ENCODE measurements around the gene SLC49A3. TPM values are rescaled to one million over a fixed set of nuclear protein-coding genes. Genes with fewer than 3 reads are reported as not detected.
A peak's percentile ranks its signal among the peaks of the same experiment; 100 is the strongest.

SLC49A3 gene
- total RNA-seq, 1 donor from 2014 or later: 6.2 TPM

DNA sequence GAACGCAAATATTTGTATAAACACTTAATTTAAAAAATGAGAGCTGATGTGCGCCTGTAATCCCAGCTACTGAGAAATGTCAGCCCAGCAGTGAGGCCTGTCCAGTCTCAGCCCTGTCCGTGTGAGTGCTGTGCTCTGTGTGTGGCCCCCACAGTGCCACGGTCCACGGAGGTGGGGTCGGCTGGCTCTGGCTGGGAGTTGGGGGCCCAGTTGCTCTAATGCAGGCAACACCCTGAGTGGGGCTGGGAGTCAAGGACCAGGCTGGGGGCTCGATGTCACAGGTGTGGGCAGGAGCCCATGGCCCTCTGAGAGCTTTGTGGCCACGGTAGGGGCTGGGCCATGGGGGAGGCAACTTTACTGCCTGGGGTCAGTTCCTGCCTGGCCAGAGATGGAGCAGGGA is 29.5 kb upstream of the SLC49A3 start:
- H2AFZ ChIP-seq (ENCODE audit: low read depth, low read length): no peak overlapping the region
- H3K27ac ChIP-seq (ENCODE audit: low read depth, low read length): no peak overlapping the region
- no peak for TF ChIP-seq EZH2 (IDR thresholded peaks at IDR 0.05; ENCODE audit: insufficient read depth, low read length)
- TF ChIP-seq, protein P1, sequence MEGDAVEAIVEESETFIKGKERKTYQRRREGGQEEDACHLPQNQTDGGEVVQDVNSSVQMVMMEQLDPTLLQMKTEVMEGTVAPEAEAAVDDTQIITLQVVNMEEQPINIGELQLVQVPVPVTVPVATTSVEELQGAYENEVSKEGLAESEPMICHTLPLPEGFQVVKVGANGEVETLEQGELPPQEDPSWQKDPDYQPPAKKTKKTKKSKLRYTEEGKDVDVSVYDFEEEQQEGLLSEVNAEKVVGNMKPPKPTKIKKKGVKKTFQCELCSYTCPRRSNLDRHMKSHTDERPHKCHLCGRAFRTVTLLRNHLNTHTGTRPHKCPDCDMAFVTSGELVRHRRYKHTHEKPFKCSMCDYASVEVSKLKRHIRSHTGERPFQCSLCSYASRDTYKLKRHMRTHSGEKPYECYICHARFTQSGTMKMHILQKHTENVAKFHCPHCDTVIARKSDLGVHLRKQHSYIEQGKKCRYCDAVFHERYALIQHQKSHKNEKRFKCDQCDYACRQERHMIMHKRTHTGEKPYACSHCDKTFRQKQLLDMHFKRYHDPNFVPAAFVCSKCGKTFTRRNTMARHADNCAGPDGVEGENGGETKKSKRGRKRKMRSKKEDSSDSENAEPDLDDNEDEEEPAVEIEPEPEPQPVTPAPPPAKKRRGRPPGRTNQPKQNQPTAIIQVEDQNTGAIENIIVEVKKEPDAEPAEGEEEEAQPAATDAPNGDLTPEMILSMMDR (IDR thresholded peaks at IDR 0.05; ENCODE audit: insufficient read depth, low read depth, low read length): no peak
- no peak overlapping the region for H3K27ac Mint-ChIP-seq (ENCODE audit: unreplicated experiment)
- no peaks in the 10 kb centered on the region for H3K27me3 ChIP-seq (ENCODE audit: insufficient read depth, low read length)
- FAIRE-seq (no peak), DNase-seq (ENCODE audit: low read depth) (no peak)
- H3K4me1 ChIP-seq (ENCODE audit: insufficient read depth, low read length): peaks cover 4% of the 10 kb centered on the region
- no peaks in the 10 kb centered on the region for H3K27me3 Mint-ChIP-seq (ENCODE audit: low read depth, unreplicated experiment)
- H3K36me3 ChIP-seq (ENCODE audit: insufficient read depth, low read length): peaks cover 3% of the 10 kb centered on the region
- no peak overlapping the region for H3K4me3 Mint-ChIP-seq (ENCODE audit: unreplicated experiment)
- H4K20me1 ChIP-seq (ENCODE audit: insufficient read depth, low read length): peaks cover 78% of the 10 kb centered on the region
- no peak overlapping the region for H3K9ac ChIP-seq (ENCODE audit: low read length)
- peaks cover 11% of the 10 kb centered on the region for H3K36me3 Mint-ChIP-seq (ENCODE audit: low read depth, unreplicated experiment)
- peaks cover 93% of the 10 kb centered on the region for H3K79me2 ChIP-seq (ENCODE audit: insufficient read depth, low read length)
- H3K9me3 ChIP-seq (ENCODE audit: insufficient read depth, low read depth, low read length): no peaks in the 10 kb centered on the region
- H3K4me2 ChIP-seq (ENCODE audit: low read length): no peak overlapping the region
- H3K4me3 ChIP-seq (ENCODE audit: insufficient read depth, low read depth, low read length): no peak overlapping the region
- H3K9me3 Mint-ChIP-seq (ENCODE audit: unreplicated experiment): peaks cover 2% of the 10 kb centered on the region
- H3K4me1 Mint-ChIP-seq (ENCODE audit: low read depth, unreplicated experiment): peaks cover 20% of the 10 kb centered on the region

DNA sequence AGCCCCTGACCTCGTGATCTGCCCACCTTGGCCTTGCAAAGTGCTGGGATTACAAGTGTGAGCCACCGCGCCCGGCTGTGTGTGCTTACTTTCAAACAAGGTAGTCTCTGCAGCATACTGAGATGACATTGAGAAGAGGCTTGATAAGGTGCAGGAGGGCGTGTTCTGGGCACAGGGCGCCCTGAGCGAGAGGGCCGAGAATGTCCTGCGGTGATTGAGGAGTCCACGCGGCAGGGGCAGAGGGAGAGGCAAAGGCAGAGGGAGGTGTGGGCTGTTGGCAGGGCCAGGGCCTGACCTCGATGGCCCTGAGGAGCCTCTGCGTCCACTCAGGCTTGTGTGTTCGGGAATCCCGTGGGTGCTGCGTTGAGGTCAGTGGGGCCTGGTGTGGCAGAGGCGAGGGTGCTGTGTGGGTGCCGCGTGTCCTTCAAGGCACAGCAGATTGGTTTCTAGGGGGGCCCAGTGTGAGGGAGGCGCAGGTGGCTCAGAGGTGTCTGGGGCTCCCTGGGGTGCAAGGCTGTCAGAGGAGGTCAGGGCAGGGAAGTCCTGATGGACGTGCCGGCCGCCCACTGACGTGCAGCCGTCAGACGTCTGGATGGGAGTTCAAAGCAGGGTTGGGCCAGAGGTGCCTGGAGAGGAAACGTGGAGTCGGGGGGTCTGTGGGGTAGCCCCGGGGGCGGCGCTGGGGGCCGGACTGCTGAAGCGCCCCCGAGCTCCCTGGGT is 28.8 kb upstream of the SLC49A3 start:
- no peak overlapping the region for H3K27ac ChIP-seq (ENCODE audit: low read depth, low read length)
- DNase-seq (ENCODE audit: low read depth): no peak

More for the DNA sequence above, 28.8 kb upstream of the SLC49A3 start:
- Histone ChIP-seq H3K4me2 (ENCODE audit: low read length) (no peak overlapping the region), H3K9ac (ENCODE audit: low read length) (no peak overlapping the region), H3K4me1 (ENCODE audit: insufficient read depth, low read length) (peaks cover 4% of the 10 kb centered on the region), H3K79me2 (ENCODE audit: insufficient read depth, low read length) (peaks cover 93% of the 10 kb centered on the region), H3K9me3 (ENCODE audit: insufficient read depth, low read depth, low read length) (no peaks in the 10 kb centered on the region), H3K4me3 (ENCODE audit: insufficient read depth, low read depth, low read length) (no peak overlapping the region), H4K20me1 (ENCODE audit: insufficient read depth, low read length) (peaks cover 78% of the 10 kb centered on the region), H3K36me3 (ENCODE audit: insufficient read depth, low read length) (peaks cover under 1% of the 10 kb centered on the region), H3K27me3 (ENCODE audit: insufficient read depth, low read length) (no peaks in the 10 kb centered on the region), H2AFZ (ENCODE audit: low read depth, low read length) (no peak overlapping the region)
- Mint-ChIP-seq H3K36me3 (ENCODE audit: low read depth, unreplicated experiment) (peaks cover 9% of the 10 kb centered on the region), H3K4me1 (ENCODE audit: low read depth, unreplicated experiment) (peaks cover 20% of the 10 kb centered on the region), H3K9me3 (ENCODE audit: unreplicated experiment) (peaks cover 2% of the 10 kb centered on the region), H3K4me3 (ENCODE audit: unreplicated experiment) (no peak overlapping the region), H3K27me3 (ENCODE audit: low read depth, unreplicated experiment) (no peaks in the 10 kb centered on the region), H3K27ac (ENCODE audit: unreplicated experiment) (peak overlapping the region; percentile 22)
- no peak for FAIRE-seq
- TF ChIP-seq, protein P1 (IDR thresholded peaks at IDR 0.05; ENCODE audit: insufficient read depth, low read depth, low read length): no peak
- TF ChIP-seq EZH2 (IDR thresholded peaks at IDR 0.05; ENCODE audit: insufficient read depth, low read length): no peak
